Measurements from ENCODE around the gene MIF. TPM values are rescaled to one million over a fixed set of nuclear protein-coding genes. Genes with fewer than 3 reads are reported as not detected.
A peak's percentile ranks its signal among the peaks of the same experiment; 100 is the strongest.

MIF gene
- total RNA-seq, 3 donors from 2014 or later: 142 to 414 (median 209) TPM

DNA sequence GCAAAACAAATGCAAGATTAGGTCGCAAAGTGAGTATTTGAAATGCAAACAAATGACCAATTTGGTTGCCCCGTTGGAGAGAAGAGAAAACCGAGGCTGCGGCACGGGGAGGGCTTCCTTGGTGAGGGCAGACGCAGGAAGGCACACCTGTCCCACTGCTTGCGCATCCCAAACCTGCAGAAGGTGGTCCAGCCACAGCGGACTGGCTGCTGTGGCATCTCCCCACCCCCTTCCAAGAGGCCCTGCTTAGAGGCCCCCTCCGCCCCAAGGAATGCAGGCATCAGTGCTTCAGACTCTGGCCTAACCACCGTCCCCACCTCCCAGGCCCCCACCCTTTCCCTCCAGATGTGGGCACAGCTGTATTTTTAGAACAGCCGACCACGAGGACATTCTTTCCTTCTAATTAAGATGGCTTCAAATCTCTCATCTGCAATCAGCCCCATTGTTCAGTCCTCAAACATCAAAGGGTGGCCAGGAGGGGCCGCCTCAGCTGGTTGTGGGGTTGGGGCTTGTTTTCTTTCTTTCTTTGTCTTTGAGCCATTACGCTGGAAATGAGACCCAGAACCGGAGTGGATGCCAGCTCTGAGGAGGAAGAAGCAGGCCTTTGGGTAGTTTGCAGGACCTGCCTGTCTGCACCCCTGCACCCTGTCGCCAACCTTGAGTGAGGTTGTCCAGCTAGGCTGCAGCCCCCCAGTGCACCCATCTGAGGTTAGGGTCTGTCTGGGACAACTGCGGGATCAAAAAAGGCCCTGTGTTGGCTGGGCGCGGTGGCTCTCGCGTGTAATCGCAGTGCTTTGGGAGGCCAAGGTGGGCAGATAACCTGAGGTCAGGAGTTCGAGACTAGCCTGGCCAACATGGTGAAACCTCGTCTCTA is 46.0 kb upstream of the MIF start:
- H3K9me3 ChIP-seq: no peaks in the 10 kb centered on the region
- ATAC-seq (no peak), DNase-seq (peak in 1 of 3 donors; percentile 63)
- TF ChIP-seq, protein P1, sequence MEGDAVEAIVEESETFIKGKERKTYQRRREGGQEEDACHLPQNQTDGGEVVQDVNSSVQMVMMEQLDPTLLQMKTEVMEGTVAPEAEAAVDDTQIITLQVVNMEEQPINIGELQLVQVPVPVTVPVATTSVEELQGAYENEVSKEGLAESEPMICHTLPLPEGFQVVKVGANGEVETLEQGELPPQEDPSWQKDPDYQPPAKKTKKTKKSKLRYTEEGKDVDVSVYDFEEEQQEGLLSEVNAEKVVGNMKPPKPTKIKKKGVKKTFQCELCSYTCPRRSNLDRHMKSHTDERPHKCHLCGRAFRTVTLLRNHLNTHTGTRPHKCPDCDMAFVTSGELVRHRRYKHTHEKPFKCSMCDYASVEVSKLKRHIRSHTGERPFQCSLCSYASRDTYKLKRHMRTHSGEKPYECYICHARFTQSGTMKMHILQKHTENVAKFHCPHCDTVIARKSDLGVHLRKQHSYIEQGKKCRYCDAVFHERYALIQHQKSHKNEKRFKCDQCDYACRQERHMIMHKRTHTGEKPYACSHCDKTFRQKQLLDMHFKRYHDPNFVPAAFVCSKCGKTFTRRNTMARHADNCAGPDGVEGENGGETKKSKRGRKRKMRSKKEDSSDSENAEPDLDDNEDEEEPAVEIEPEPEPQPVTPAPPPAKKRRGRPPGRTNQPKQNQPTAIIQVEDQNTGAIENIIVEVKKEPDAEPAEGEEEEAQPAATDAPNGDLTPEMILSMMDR (IDR thresholded peaks at IDR 0.05): no peak
- intact Hi-C loops (cut with DNase I, micrococcal nuclease): loop anchor here in 1 of 2 donors (10.0 kb wide), 1 partner anchor 303 kb away; no protein-coding TSS in a partner anchor
- H3K4me3 ChIP-seq: no peak overlapping the region
- peaks cover 7% of the 10 kb centered on the region for H3K4me1 ChIP-seq (ENCODE audit: low read depth)
- H3K36me3 ChIP-seq (ENCODE audit: low read depth): no peaks in the 10 kb centered on the region

DNA sequence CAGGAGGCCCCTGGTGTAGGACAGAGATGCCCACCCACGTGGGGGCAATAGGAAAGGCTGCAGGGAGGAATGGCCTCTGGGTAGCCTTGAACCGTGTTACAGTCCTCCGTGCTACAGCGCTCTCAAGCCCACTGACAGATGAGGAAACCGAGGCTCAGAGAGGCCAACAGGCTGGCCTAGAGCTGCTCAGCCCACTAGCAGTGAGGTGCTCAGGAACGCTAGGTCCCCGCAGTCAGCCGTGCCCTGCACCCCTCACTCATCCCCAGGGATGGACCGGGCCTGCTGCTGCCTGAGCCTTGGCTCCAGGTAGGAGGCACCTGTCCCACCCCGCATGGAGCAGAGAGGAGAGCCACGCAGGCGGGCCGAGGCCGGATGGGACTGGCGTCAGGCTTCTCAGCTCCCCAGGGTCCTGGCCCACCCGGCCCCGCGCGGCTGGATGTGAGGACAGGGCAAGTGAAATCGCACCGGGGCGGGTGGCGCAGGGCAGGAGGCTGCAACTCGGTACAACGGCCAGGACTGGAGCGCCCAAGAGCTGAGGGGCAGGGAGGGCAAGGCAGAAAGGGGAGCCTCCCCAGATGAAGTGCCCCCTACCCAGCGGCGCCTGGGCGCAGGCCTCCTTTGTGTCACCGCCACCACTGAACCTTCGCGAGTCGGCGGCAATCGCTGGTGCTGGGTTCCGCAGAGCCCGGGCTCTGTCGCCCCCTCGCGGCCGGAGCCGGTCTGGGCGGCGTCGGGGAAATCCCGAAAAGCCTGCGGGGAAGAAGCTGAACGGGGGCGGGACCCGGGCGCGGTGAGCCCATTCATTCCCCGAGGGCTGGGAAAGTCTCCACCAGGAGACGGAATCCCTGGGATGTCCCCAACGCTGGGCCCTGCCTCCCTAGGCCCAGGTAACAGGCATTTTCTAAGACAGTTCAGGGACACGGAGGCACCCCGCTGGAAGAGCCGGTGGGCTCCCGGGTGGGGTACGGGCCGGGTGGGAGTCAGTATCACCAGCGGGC is 44.9 kb upstream of the MIF start:
- Histone ChIP-seq H3K9me3 (no peaks in the 10 kb centered on the region), H3K4me1 (ENCODE audit: low read depth) (peaks cover 7% of the 10 kb centered on the region), H3K36me3 (ENCODE audit: low read depth) (no peaks in the 10 kb centered on the region), H3K4me3 (no peak overlapping the region)
- intact Hi-C loops (cut with DNase I, micrococcal nuclease): loop anchor here in 1 of 2 donors (10.0 kb wide), 1 partner anchor 305 kb away; no protein-coding TSS in a partner anchor
- TF ChIP-seq, protein P1 (IDR thresholded peaks at IDR 0.05): peak; percentile 98
- ATAC-seq (peak; percentile 95), DNase-seq (peak; percentile 84 to 93 (median 89))

DNA sequence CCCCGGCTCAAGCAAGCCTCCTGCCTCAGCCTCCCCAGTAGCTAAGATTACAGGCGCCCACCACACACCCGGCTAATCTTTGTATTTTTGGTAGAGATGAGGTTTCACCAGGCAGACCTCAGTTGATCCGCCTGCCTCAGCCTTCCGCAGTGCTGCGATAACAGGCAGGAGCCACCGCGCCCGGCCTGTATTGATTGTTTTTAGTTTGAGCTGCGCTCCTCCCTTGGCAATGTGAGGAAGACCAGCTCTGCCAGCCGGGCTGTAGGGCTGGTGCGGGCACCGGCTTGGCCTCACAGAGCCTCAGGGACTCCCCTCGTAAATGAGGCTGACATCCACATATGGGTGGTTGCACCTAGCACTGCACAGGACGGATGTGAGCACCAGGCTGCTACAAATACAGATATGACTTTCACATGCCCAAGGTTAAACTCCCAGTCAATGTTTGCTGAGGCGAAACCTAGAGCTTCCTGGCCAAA is 44.0 kb upstream of the MIF start:
- Histone ChIP-seq H3K4me3 (no peak overlapping the region), H3K9me3 (no peaks in the 10 kb centered on the region), H3K4me1 (ENCODE audit: low read depth) (peaks cover 7% of the 10 kb centered on the region), H3K36me3 (ENCODE audit: low read depth) (no peaks in the 10 kb centered on the region)
- DNase-seq (peak in 1 of 3 donors; percentile 42), ATAC-seq (no peak)
- TF ChIP-seq, protein P1 (IDR thresholded peaks at IDR 0.05): no peak
- intact Hi-C loops (cut with DNase I, micrococcal nuclease): no loop called here

DNA sequence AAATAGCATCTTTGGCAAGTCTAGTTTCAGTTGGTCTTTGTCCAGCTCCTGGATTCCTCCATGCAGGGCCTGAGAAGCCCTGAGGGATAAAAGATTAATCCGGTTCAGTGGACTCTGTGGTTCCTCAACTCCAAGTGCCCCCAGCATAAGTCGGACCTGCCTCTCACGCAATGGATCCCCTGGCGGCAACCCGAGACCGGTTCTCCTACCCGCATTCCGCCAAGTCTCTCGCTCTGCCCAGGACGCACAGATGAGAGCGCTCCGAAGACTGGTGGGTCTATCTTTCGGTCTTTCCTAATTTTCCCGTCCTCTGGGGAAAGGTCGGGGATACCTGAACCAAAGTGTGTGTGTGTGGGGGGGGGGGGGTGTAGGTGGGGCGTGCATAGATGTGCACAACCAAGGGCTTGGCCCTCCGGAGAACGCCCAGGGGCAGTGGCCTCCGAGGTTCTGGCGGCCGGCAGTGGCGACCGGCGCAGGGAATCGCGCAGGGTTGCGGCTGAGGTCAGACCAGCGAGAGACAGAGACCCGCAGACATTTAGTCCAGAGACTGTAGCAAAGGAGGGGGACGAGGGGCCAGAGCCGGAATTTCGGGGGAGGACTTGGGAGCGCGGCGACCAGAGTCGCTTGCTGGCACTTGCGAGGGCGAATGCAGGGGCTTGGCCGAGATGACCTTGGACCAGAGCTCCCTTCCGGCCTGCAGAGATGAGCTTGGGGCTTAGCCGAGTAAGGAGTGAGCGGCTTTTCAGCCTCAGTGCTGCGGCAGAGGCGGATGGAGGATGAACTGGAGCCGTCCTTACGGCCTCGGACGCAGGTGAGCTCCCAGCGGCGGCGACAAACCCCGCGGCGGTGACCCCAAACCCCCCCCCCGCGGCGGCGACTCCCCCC is 37.2 kb upstream of the MIF start:
- TF ChIP-seq, protein P1 (IDR thresholded peaks at IDR 0.05): no peak
- intact Hi-C loops (cut with DNase I, micrococcal nuclease): loop anchor here in 1 of 2 donors (5.0 kb wide), 1 partner anchor 90 kb away; the partner anchor contains the start of gene CHCHD10
- peak in 2 of 3 donors; percentile 46 to 71 for DNase-seq
- Histone ChIP-seq H3K9me3 (no peaks in the 10 kb centered on the region), H3K36me3 (ENCODE audit: low read depth) (no peaks in the 10 kb centered on the region), H3K4me3 (peak overlapping the region; percentile 29), H3K4me1 (ENCODE audit: low read depth) (peaks cover 6% of the 10 kb centered on the region)
- peak; percentile 63 for ATAC-seq

All from mucosa of descending colon (tissue), 3 donors.